H1 (cell line): Measurements from ENCODE around the gene CEP72. TPM values are rescaled to one million over a fixed set of nuclear protein-coding genes. Genes with fewer than 3 reads are reported as not detected.

Source experiments
- CTCF ChIA-PET: fragments of 300-600 bp; sonication (Branson Sonifier 250); formaldehyde crosslinking; loops from one replicate; lab custom pipeline; 2021; ENCODE audit not compliant: partially characterized antibody; lab: Charles Lee
- POLR2A ChIA-PET: fragments of 300-600 bp; sonication (Branson Sonifier 250); formaldehyde crosslinking; loops from one replicate; lab custom pipeline; 2021; ENCODE audit warnings: inconsistent platforms; ENCODE audit not compliant: partially characterized antibody; lab: Charles Lee
- DNase-seq, 2 experiments: peaks; one replicate each; pipeline versions ENCODE4 v3.0.0 to v3.0.0-alpha.2; 2010 to 2022; ENCODE audit warnings: low spot score in 2 of 2, low read depth in 1 of 2, mixed read lengths in 1 of 2
- FAIRE-seq: peaks from 2 replicates; lab custom pipeline; 2011; peaks lifted over from hg19 to GRCh38; lab: Jason Lieb, UNC
- H2AFZ ChIP-seq: 2 replicates; pipeline ENCODE4 v1.8.1; 2012; ENCODE audit warnings: low read length, inconsistent platforms
- H2AK5ac ChIP-seq: 2 replicates; pipeline ENCODE4 v1.6.1; 2013; ENCODE audit warnings: low read depth, low read length
- H2BK120ac ChIP-seq: replicated peaks from 2 replicates; pipeline ENCODE3; 2013; ENCODE audit warnings: low read depth, low read length, inconsistent platforms
- H2BK12ac ChIP-seq: 2 replicates; pipeline ENCODE4 v1.6.1; 2013; ENCODE audit warnings: low read depth, low read length
- H2BK15ac ChIP-seq: 2 replicates; pipeline ENCODE4 v1.6.1; 2013; ENCODE audit warnings: low read length
- H2BK20ac ChIP-seq: 2 replicates; pipeline ENCODE4 v1.6.1; 2013; ENCODE audit warnings: low read length
- H2BK5ac ChIP-seq: 2 replicates; pipeline ENCODE4 v1.6.1; 2013; ENCODE audit warnings: low read depth, low read length
- H3K14ac ChIP-seq: 2 replicates; pipeline ENCODE4 v1.6.1; 2013; ENCODE audit warnings: inconsistent platforms; ENCODE audit not compliant: insufficient read length
- H3K18ac ChIP-seq: 2 replicates; pipeline ENCODE4 v1.6.1; 2013; ENCODE audit warnings: low read length; ENCODE audit errors: extremely low read depth
- H3K23ac ChIP-seq: 2 replicates; pipeline ENCODE4 v1.6.1; 2013; ENCODE audit warnings: inconsistent platforms; ENCODE audit not compliant: insufficient read length
- H3K23me2 ChIP-seq: 2 replicates; pipeline ENCODE4 v1.6.1; 2013; ENCODE audit warnings: low read depth, low read length
- H3K27ac ChIP-seq: 2 replicates; pipeline ENCODE4 v1.6.1; 2011; ENCODE audit warnings: low read depth, low read length, inconsistent platforms
- H3K27me3 ChIP-seq, 4 experiments: replicated peaks in 1 of 4; 1 replicate in 1 of 4; 2 replicates in 3 of 4; pipeline versions ENCODE4 v1.6.1 to v1.8.1; 2011 to 2013; ENCODE audit warnings: low read length in 3 of 4, mild to moderate bottlenecking in 3 of 4, inconsistent platforms in 2 of 4, mixed read lengths in 2 of 4, moderate library complexity in 1 of 4; ENCODE audit not compliant: control insufficient read depth in 3 of 4, insufficient read depth in 3 of 4; ENCODE audit errors: extremely low read depth in 1 of 4
- H3K36me3 ChIP-seq, 4 experiments: 2 replicates each; pipeline versions ENCODE4 v1.6.1 to v1.8.1; 2011 to 2013; ENCODE audit warnings: mild to moderate bottlenecking in 4 of 4, low read length in 3 of 4, moderate library complexity in 2 of 4, control low read depth in 1 of 4, inconsistent platforms in 1 of 4; ENCODE audit not compliant: insufficient read depth in 4 of 4, control insufficient read depth in 2 of 4
- H3K4ac ChIP-seq: replicated peaks from 2 replicates; pipeline ENCODE3; 2013; ENCODE audit warnings: low read length, low read depth, mixed read lengths, inconsistent platforms; ENCODE audit not compliant: insufficient read length
- H3K4me1 ChIP-seq, 4 experiments: replicated peaks in 1 of 4; 1 replicate in 1 of 4; 2 replicates in 3 of 4; pipeline versions ENCODE4 v1.6.1 to v1.8.1; 2011 to 2013; ENCODE audit warnings: low read length in 3 of 4, inconsistent platforms in 2 of 4, mixed read lengths in 1 of 4; ENCODE audit not compliant: insufficient read depth in 4 of 4, control insufficient read depth in 3 of 4
- H3K4me2 ChIP-seq, 2 experiments: 2 replicates each; pipeline versions ENCODE4 v1.6.1 to v1.8.1; 2011 to 2013; ENCODE audit warnings: low read depth in 2 of 2, low read length in 2 of 2, control low read depth in 1 of 2, inconsistent platforms in 1 of 2, mild to moderate bottlenecking in 1 of 2; ENCODE audit not compliant: insufficient read depth in 1 of 2
- H3K4me3 ChIP-seq, 4 experiments: fragments of 200-600, 300-600 bp in 1 of 4; sonication (generic), shearing (Covaris generic), sonication (Bioruptor Twin) in 1 of 4; 2 replicates each; pipeline versions ENCODE4 v1.5.1 to v1.8.1; 2011 to 2016; ENCODE audit warnings: low read length in 4 of 4, low read depth in 3 of 4, control low read depth in 2 of 4, inconsistent platforms in 2 of 4, mild to moderate bottlenecking in 2 of 4, mixed read lengths in 1 of 4, moderate library complexity in 1 of 4; ENCODE audit not compliant: insufficient read depth in 2 of 4; ENCODE audit errors: extremely low read depth in 1 of 4
- H3K56ac ChIP-seq: replicated peaks from 2 replicates; pipeline ENCODE3; 2013; ENCODE audit warnings: low read depth, mild to moderate bottlenecking, mixed read lengths, low read length, inconsistent platforms; ENCODE audit not compliant: insufficient read length
- H3K79me1 ChIP-seq: 2 replicates; pipeline ENCODE4 v1.6.1; 2013; ENCODE audit warnings: low read depth, low read length, control low read depth
- H3K79me2 ChIP-seq, 2 experiments: 2 replicates each; pipeline versions ENCODE4 v1.6.1 to v1.8.1; 2012 to 2013; ENCODE audit warnings: low read length in 2 of 2, mild to moderate bottlenecking in 2 of 2, inconsistent platforms in 1 of 2; ENCODE audit not compliant: insufficient read depth in 2 of 2, control insufficient read depth in 1 of 2
- H3K9ac ChIP-seq, 4 experiments: replicated peaks in 1 of 4; 1 replicate in 1 of 4; 2 replicates in 3 of 4; pipeline versions ENCODE4 v1.6.1 to v1.8.1; 2011 to 2013; ENCODE audit warnings: low read depth in 3 of 4, low read length in 3 of 4, control low read depth in 2 of 4, mild to moderate bottlenecking in 2 of 4, moderate library complexity in 2 of 4, inconsistent platforms in 1 of 4; ENCODE audit errors: extremely low read depth in 1 of 4
- H3K9me3 ChIP-seq, 2 experiments: 2 replicates each; pipeline versions ENCODE4 v1.6.1 to v1.8.1; 2012 to 2013; ENCODE audit warnings: mild to moderate bottlenecking in 2 of 2, moderate library complexity in 2 of 2, control low read depth in 1 of 2, inconsistent platforms in 1 of 2, low read depth in 1 of 2, low read length in 1 of 2, mixed read lengths in 1 of 2; ENCODE audit not compliant: insufficient read depth in 2 of 2
- H4K20me1 ChIP-seq, 2 experiments: replicated peaks in 1 of 2; 2 replicates each; pipeline versions ENCODE3 to v1.8.1; 2011 to 2013; ENCODE audit warnings: inconsistent platforms in 2 of 2, low read length in 2 of 2, mild to moderate bottlenecking in 1 of 2; ENCODE audit not compliant: insufficient read depth in 2 of 2, control insufficient read depth in 1 of 2
- H4K5ac ChIP-seq: 2 replicates; pipeline ENCODE4 v1.6.1; 2013; ENCODE audit warnings: low read length, low read depth, mixed read lengths, inconsistent platforms; ENCODE audit not compliant: insufficient read length
- H4K8ac ChIP-seq: 2 replicates; pipeline ENCODE4 v1.8.0; 2013; ENCODE audit warnings: mild to moderate bottlenecking, moderate library complexity, low read length, inconsistent platforms; ENCODE audit not compliant: insufficient read depth; ENCODE audit errors: extremely low read depth
- H4K91ac ChIP-seq: replicated peaks from 2 replicates; pipeline ENCODE3; 2013; ENCODE audit warnings: low read length, mixed read lengths, inconsistent platforms; ENCODE audit not compliant: insufficient read length
- CHD2 ChIP-seq: IDR thresholded peaks from 2 replicates; pipeline ENCODE4 v1.6.1; 2012; ENCODE audit warnings: low read length, improper control_type of control experiment
- HDAC2 ChIP-seq, 2 experiments: fragments of 300-600 bp in 1 of 2; sonication (generic) in 1 of 2; IDR thresholded peaks; 2 replicates each; pipeline ENCODE4 v1.6.1; 2011 to 2012; ENCODE audit warnings: low read depth in 2 of 2, low read length in 2 of 2, mild to moderate bottlenecking in 2 of 2, moderate library complexity in 2 of 2, borderline replicate concordance in 1 of 2, inconsistent platforms in 1 of 2
- JUND ChIP-seq: IDR thresholded peaks from 2 replicates; pipeline ENCODE4 v1.6.1; 2011; ENCODE audit warnings: mild to moderate bottlenecking, improper control_type of control experiment, low read length
- SIX5 ChIP-seq: IDR thresholded peaks from 2 replicates; pipeline ENCODE4 v1.6.1; 2011; ENCODE audit warnings: mild to moderate bottlenecking, low read depth, low read length
- WGBS, 2 experiments: shearing (Covaris generic) in 1 of 2; methylation state at CpG; one replicate each; pipeline versions ENCODE4 v1.1.6 to v1.1.7; 2013 to 2015; ENCODE audit warnings: low lambda C conversion rate in 2 of 2, mixed read lengths in 2 of 2, inconsistent platforms in 1 of 2, low coverage in 1 of 2, missing lambda C conversion rate in 1 of 2; ENCODE audit not compliant: insufficient replicate concordance in 2 of 2, insufficient coverage in 1 of 2, insufficient read length in 1 of 2; ENCODE audit errors: extremely low coverage in 1 of 2, missing lambda C conversion rate in 1 of 2; 5-methylcytosine and 5-hydroxymethylcytosine counted together
- polyA plus RNA-seq, 7 experiments: library from polyadenylated mRNA; depleted of rRNA in 3 of 7; stranded (reverse) in 5 of 7; unstranded in 2 of 7; fragments of >200 nt in 5 of 7; fragments of 200-250 nt in 2 of 7; gene quantifications; 1 replicate in 5 of 7; 2 replicates in 1 of 7; 4 replicates in 1 of 7; pipeline versions ENCODE4 v1.2.1 to v1.2.3, GENCODE V29; 2011 to 2013; ENCODE audit warnings: missing spikeins in 2 of 7, mixed read lengths in 2 of 7
- total RNA-seq: library from RNA; stranded (reverse); fragmentation: NEBNext Ultra II Directional; extraction: Animal tissue kit (Norgen Biotek cat#: 25700); gene quantifications from 2 replicates; pipeline ENCODE4 v1.2.1, GENCODE V29; 2021

CEP72 gene
- total and polyA plus RNA-seq, 2 of the 8 experiments (the other 6 are each of a cell fraction or from before 2014, with no cell fraction given), result 13.1 to 19.6 TPM

- H2BK120ac ChIP-seq, result no peak overlapping the region
- H2AK5ac ChIP-seq, result no peak overlapping the region
- peaks cover 5% of the 10 kb centered on the region; the same call in 1 of the 2 replicates for H3K23me2 ChIP-seq
- H3K4me1 ChIP-seq, result peaks cover 0 to 5% (median 0%) of the 10 kb centered on the region in 4 experiments; a peak in 1 of 7 replicates
- no peak overlapping the region for H3K56ac ChIP-seq
- no peak overlapping the region for H3K23ac ChIP-seq
- H3K4me3 ChIP-seq, result no peak overlapping the region
- H3K79me1 ChIP-seq, result no peaks in the 10 kb centered on the region
- H3K27ac ChIP-seq, result no peak overlapping the region
- H4K8ac ChIP-seq, result no peak overlapping the region
- no peaks in the 10 kb centered on the region for H3K79me2 ChIP-seq
- ChIA-PET POLR2A (interaction anchor here (0.8 kb wide), 1 partner anchor 73 kb away, joined by 3 read pairs; no protein-coding TSS in a partner anchor), CTCF (interaction anchor here (0.6 to 1.5 kb wide), 7 partner anchors 11 to 131 kb away, joined by 3 to 5 read pairs (median 3); no protein-coding TSS in a partner anchor)
- H2BK12ac ChIP-seq, result no peak overlapping the region
- FAIRE-seq (no peak), DNase-seq (no peak)
- 92% methylated on average over 10 of the region's 10 CpGs; no CpG with 5 or more reads in 1 of the 2 experiments for WGBS, 2 experiments
- TF ChIP-seq HDAC2 (IDR thresholded peaks at IDR 0.05; ENCODE audit: borderline replicate concordance in 1 of 2, low read depth in 2 of 2, low read length in 2 of 2), result no peak
- no peak for TF ChIP-seq CHD2
- no peak for TF ChIP-seq SIX5
- no peak for TF ChIP-seq JUND
- no peak overlapping the region for H3K4me2 ChIP-seq
- no peak overlapping the region for H3K18ac ChIP-seq
- no peak overlapping the region for H4K91ac ChIP-seq
- no peak overlapping the region for H3K4ac ChIP-seq
- no peaks in the 10 kb centered on the region for H3K27me3 ChIP-seq
- no peak overlapping the region for H2AFZ ChIP-seq
- no peaks in the 10 kb centered on the region for H3K36me3 ChIP-seq
- no peaks in the 10 kb centered on the region for H4K20me1 ChIP-seq
- H4K5ac ChIP-seq, result no peak overlapping the region
- no peak overlapping the region for H2BK20ac ChIP-seq
- H2BK5ac ChIP-seq, result no peak overlapping the region
- no peak overlapping the region for H3K14ac ChIP-seq
- H2BK15ac ChIP-seq, result no peak overlapping the region
- peaks cover 4% of the 10 kb centered on the region in 2 experiments; a peak in 3 of 4 replicates for H3K9me3 ChIP-seq
- no peak overlapping the region for H3K9ac ChIP-seq
Measured at GRCh38 chr5:579211-579610, 32.9 kb upstream of the CEP72 start.
